ENCODE results near the gene GULP1. TPM values are rescaled to one million over a fixed set of nuclear protein-coding genes. Genes with fewer than 3 reads are reported as not detected.
A peak's percentile ranks its signal among the peaks of the same experiment; 100 is the strongest.

The GULP1 gene
- total RNA-seq, 1 experiment from 2014 or later = 140 TPM

DNA sequence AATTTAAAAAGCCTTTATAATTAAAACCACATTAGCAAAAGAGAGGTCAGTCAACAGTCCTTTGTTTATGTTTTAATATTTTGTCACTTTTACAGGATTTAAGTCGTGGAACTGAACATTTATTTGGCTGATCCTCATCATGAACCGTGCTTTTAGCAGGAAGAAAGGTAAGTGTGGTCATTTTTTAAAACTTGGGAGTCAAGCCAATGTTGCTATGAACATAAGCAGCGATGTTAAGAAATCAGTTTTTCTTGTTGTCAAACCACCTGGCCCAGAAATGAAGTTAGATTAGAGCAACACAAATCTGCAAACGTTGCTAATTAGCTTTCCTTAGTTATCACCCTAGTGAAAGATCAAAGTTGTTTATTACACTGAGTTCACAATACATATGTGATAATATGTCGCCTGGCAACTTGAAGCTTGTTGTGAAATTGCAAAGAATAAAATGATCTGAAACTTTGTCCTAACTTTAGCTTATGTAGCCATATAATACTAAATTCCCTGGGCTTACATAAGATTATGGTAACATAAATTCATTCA lies 186.0 kb downstream of the GULP1 start:
- no peak overlapping the region for H3K14ac ChIP-seq (ENCODE audit: insufficient read depth, low read length)
- no peaks in the 10 kb centered on the region for H3K27me3 ChIP-seq (ENCODE audit: insufficient read depth, low read length)
- no peak overlapping the region for H2BK120ac ChIP-seq (ENCODE audit: low read depth, low read length, poor library complexity, severe bottlenecking)
- no peak overlapping the region for H2AK5ac ChIP-seq (ENCODE audit: insufficient read length, low read length)
- H4K20me1 ChIP-seq (ENCODE audit: control insufficient read depth, insufficient read depth, insufficient read length) = no peaks in the 10 kb centered on the region
- peaks cover 14% of the 10 kb centered on the region; the same call in 1 of the 2 replicates for H3K79me2 ChIP-seq (ENCODE audit: insufficient read depth, low read length)
- Mint-ChIP-seq H3K4me1 (peaks cover 47% of the 10 kb centered on the region in 2 experiments), H3K36me3 (ENCODE audit: insufficient read depth in 1 of 3, low read depth in 3 of 3) (peaks cover 0 to 3% (median 0%) of the 10 kb centered on the region in 3 experiments; a peak in 2 of 7 replicates), H3K27ac (peak overlapping the region in 2 of 3 experiments; percentile 14 to 73; a peak in 4 of 7 replicates), H3K4me3 (no peak overlapping the region), H3K9me3 (no peaks in the 10 kb centered on the region), H3K27me3 (ENCODE audit: low read depth) (no peaks in the 10 kb centered on the region)
- no peak overlapping the region for H3K18ac ChIP-seq (ENCODE audit: insufficient read length, low read depth, low read length)
- H3K4me1 ChIP-seq (ENCODE audit: insufficient read depth, low read length) = peaks cover 5% of the 10 kb centered on the region; the same call in 1 of the 2 replicates
- H3K27ac ChIP-seq (ENCODE audit: insufficient read length, low read depth, low read length) = peak overlapping the region; percentile 72
- no peak overlapping the region for H4K5ac ChIP-seq (ENCODE audit: insufficient read length, low read depth, low read length)
- H3K4ac ChIP-seq (ENCODE audit: low read depth, low read length) = no peak overlapping the region
- no peak for DNase-seq
- TF ChIP-seq, protein P1, sequence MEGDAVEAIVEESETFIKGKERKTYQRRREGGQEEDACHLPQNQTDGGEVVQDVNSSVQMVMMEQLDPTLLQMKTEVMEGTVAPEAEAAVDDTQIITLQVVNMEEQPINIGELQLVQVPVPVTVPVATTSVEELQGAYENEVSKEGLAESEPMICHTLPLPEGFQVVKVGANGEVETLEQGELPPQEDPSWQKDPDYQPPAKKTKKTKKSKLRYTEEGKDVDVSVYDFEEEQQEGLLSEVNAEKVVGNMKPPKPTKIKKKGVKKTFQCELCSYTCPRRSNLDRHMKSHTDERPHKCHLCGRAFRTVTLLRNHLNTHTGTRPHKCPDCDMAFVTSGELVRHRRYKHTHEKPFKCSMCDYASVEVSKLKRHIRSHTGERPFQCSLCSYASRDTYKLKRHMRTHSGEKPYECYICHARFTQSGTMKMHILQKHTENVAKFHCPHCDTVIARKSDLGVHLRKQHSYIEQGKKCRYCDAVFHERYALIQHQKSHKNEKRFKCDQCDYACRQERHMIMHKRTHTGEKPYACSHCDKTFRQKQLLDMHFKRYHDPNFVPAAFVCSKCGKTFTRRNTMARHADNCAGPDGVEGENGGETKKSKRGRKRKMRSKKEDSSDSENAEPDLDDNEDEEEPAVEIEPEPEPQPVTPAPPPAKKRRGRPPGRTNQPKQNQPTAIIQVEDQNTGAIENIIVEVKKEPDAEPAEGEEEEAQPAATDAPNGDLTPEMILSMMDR (conservative IDR thresholded peaks at IDR 0.05) = no peak
- no peak overlapping the region for H2BK15ac ChIP-seq (ENCODE audit: low read depth, low read length)
- no peak overlapping the region for H3K23ac ChIP-seq (ENCODE audit: insufficient read length, low read depth, low read length)
- no CpG with 5 or more reads among the region's 5 CpGs for WGBS (ENCODE audit: extremely low coverage, insufficient read length, low lambda C conversion rate)
- H3K56ac ChIP-seq (ENCODE audit: insufficient read length, low read depth, low read length) = no peak overlapping the region
- no peak overlapping the region for H2BK5ac ChIP-seq (ENCODE audit: insufficient read length, low read length)
- H4K8ac ChIP-seq (replicated peaks; ENCODE audit: insufficient read length, low read depth, low read length) = no peak overlapping the region
- no peak overlapping the region for H2BK12ac ChIP-seq (ENCODE audit: insufficient read length, low read depth, low read length)
- H4K91ac ChIP-seq (ENCODE audit: insufficient read length, low read depth, low read length) = no peak overlapping the region
- no peaks in the 10 kb centered on the region for H3K9me3 ChIP-seq (ENCODE audit: control insufficient read depth, low read depth, low read length)
- no peaks in the 10 kb centered on the region for H3K23me2 ChIP-seq (ENCODE audit: insufficient read length, low read depth, low read length, poor library complexity, severe bottlenecking)
- H3K9ac ChIP-seq (ENCODE audit: extremely low read depth, insufficient read length, low read length) = no peak overlapping the region
- H3K79me1 ChIP-seq (ENCODE audit: insufficient read depth, low read depth, low read length, poor library complexity, severe bottlenecking) = no peaks in the 10 kb centered on the region
- no peak overlapping the region for H3T11ph ChIP-seq (ENCODE audit: low read length)
- no peak overlapping the region for H2AFZ ChIP-seq (ENCODE audit: low read length)
- no peak overlapping the region for H3K4me2 ChIP-seq (ENCODE audit: insufficient read depth, insufficient read length, low read length)
- H2BK20ac ChIP-seq (ENCODE audit: low read depth, low read length, poor library complexity, severe bottlenecking) = no peak overlapping the region
